ENCODE results near the gene KRTAP16-1.

The KRTAP16-1 gene

GRCh38 chr17:41347869-41348760 lies 39.0 kb upstream of the KRTAP16-1 start:
- no peak for TF ChIP-seq TAF1 (IDR thresholded peaks at IDR 0.05; ENCODE audit: borderline replicate concordance, insufficient read depth, low read length)
- TF ChIP-seq SIN3A (IDR thresholded peaks at IDR 0.05; ENCODE audit: borderline replicate concordance, insufficient read depth, low read length), result no peak
- TF ChIP-seq POLR2AphosphoS5 (IDR thresholded peaks at IDR 0.05; ENCODE audit: low read depth, low read length), result no peak
- TF ChIP-seq FOXP2 (optimal IDR thresholded peaks at IDR 0.05; ENCODE audit: borderline replicate concordance, extremely low read depth, extremely low read length, insufficient read depth), result no peak
- TF ChIP-seq, protein P1, sequence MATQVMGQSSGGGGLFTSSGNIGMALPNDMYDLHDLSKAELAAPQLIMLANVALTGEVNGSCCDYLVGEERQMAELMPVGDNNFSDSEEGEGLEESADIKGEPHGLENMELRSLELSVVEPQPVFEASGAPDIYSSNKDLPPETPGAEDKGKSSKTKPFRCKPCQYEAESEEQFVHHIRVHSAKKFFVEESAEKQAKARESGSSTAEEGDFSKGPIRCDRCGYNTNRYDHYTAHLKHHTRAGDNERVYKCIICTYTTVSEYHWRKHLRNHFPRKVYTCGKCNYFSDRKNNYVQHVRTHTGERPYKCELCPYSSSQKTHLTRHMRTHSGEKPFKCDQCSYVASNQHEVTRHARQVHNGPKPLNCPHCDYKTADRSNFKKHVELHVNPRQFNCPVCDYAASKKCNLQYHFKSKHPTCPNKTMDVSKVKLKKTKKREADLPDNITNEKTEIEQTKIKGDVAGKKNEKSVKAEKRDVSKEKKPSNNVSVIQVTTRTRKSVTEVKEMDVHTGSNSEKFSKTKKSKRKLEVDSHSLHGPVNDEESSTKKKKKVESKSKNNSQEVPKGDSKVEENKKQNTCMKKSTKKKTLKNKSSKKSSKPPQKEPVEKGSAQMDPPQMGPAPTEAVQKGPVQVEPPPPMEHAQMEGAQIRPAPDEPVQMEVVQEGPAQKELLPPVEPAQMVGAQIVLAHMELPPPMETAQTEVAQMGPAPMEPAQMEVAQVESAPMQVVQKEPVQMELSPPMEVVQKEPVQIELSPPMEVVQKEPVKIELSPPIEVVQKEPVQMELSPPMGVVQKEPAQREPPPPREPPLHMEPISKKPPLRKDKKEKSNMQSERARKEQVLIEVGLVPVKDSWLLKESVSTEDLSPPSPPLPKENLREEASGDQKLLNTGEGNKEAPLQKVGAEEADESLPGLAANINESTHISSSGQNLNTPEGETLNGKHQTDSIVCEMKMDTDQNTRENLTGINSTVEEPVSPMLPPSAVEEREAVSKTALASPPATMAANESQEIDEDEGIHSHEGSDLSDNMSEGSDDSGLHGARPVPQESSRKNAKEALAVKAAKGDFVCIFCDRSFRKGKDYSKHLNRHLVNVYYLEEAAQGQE (IDR thresholded peaks at IDR 0.05; ENCODE audit: insufficient read depth in 1 of 2, low read depth in 2 of 2, low read length in 2 of 2), result no peak

DNA sequence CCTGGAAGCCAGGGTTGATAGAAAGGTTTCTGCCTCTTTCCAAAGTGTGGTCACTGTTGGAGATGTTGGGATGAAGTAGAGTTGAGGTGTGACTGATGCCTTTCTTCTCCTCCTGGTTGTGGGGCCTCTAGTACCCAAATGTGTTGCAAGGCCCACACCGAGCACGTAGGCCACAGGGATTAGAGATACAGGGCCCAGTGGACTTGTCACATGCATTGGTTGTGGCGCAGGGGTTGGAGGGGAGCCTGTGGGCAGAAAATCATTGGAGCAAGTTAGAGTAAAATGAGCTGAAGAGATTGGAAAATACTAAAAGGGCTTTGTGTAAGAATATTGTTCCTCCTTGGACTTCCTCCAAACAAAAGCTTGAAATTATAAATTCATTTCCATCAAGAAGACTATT lies 36.9 kb upstream of the KRTAP16-1 start:
- TF ChIP-seq, protein P1 (IDR thresholded peaks at IDR 0.05; ENCODE audit: insufficient read depth in 1 of 2, low read depth in 2 of 2, low read length in 2 of 2), result no peak
- TF ChIP-seq TAF1 (IDR thresholded peaks at IDR 0.05; ENCODE audit: borderline replicate concordance, insufficient read depth, low read length) (no peak), FOXP2 (optimal IDR thresholded peaks at IDR 0.05; ENCODE audit: borderline replicate concordance, extremely low read depth, extremely low read length, insufficient read depth) (no peak), SIN3A (IDR thresholded peaks at IDR 0.05; ENCODE audit: borderline replicate concordance, insufficient read depth, low read length) (no peak), POLR2AphosphoS5 (IDR thresholded peaks at IDR 0.05; ENCODE audit: low read depth, low read length) (no peak)

DNA sequence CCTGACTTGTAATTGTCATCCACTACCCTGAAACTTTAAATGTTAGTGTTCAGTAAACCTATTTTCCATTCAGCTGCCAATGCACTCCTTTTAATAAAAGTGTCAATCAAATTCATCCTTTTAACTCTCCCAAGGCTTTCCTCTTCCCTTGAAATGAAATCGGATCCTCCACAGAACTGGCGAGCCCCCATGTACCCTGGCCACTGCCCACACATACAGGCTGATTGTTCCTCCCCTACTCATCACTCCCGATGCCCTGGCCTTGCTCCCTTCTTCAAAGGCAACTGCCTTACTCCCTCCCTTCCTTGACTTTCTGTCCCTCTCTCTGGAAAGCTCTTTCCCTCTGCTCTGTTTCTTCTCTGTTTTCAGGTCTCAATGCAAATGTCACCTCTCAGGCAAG lies 33.9 kb upstream of the KRTAP16-1 start:
- TF ChIP-seq, protein P1 (IDR thresholded peaks at IDR 0.05; ENCODE audit: insufficient read depth in 1 of 2, low read depth in 2 of 2, low read length in 2 of 2), result no peak
- TF ChIP-seq FOXP2 (optimal IDR thresholded peaks at IDR 0.05; ENCODE audit: borderline replicate concordance, extremely low read depth, extremely low read length, insufficient read depth) (no peak), POLR2AphosphoS5 (IDR thresholded peaks at IDR 0.05; ENCODE audit: low read depth, low read length) (no peak), TAF1 (IDR thresholded peaks at IDR 0.05; ENCODE audit: borderline replicate concordance, insufficient read depth, low read length) (no peak)

DNA sequence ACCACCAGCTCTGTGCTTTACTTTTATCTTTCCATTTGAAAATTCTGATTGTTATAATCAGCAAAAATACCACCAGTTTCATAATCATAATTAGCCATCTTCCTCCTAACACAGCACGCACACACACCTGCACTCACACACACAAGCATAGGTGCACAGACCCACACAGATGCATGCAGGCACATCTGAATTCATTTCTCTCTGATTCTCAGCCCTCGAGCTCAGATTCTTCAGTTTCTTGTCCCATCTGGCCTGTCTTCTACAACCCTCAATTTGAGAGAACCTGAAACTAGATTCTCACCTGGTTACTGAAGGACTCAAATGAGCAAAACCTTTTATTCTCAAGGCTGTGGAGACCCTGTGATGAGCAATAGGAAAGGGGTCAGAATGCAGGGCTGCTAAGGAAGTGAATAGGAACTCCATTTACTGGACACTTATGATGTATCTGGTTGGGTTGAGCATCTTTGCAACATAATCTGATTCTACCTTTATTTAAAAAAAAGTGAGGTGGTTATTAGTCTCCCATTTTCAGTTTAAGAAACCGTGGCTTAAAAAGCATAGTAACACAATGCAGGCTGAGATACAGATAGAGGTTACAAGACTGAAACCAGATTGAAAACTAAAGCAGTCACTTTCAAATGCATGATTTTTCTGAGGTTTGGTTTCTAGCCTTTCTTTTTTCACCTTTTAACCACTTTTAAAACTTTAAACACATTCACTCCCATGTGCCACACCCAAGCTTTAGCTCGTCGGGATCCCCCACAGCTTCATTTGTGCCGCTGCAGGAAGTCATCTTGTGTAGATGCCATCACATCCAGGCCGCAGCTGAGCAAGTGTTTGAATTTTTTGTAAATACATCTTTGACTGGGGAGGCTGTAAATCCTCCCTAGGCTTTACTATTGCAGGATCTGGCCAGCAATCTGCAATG lies 32.1 kb upstream of the KRTAP16-1 start:
- TF ChIP-seq POLR2AphosphoS5 (IDR thresholded peaks at IDR 0.05; ENCODE audit: low read depth, low read length), result no peak
- TF ChIP-seq FOXP2 (optimal IDR thresholded peaks at IDR 0.05; ENCODE audit: borderline replicate concordance, extremely low read depth, extremely low read length, insufficient read depth), result no peak
- TF ChIP-seq SIN3A (IDR thresholded peaks at IDR 0.05; ENCODE audit: borderline replicate concordance, insufficient read depth, low read length), result no peak
- TF ChIP-seq TAF1 (IDR thresholded peaks at IDR 0.05; ENCODE audit: borderline replicate concordance, insufficient read depth, low read length), result no peak
- TF ChIP-seq, protein P1 (IDR thresholded peaks at IDR 0.05; ENCODE audit: insufficient read depth in 1 of 2, low read depth in 2 of 2, low read length in 2 of 2), result no peak

Measured in PFSK-1 (cell line).